Posterior cingulate gyrus (tissue), 11 donors: ENCODE data around the gene ITGA11.

Experiments
- DNase-seq, 10 donors: peaks; one replicate each; pipeline versions ENCODE4 v3.0.0 to v3.0.0-alpha.2; 2020 to 2021; ENCODE audit warnings: mixed read lengths in 3 of 10
- intact Hi-C: fragments of 100-400 bp; cut with DNase I; formaldehyde crosslinking; loops from one replicate; pipeline ENCODE4 v1.15.1; 2023

ITGA11 gene

DNA sequence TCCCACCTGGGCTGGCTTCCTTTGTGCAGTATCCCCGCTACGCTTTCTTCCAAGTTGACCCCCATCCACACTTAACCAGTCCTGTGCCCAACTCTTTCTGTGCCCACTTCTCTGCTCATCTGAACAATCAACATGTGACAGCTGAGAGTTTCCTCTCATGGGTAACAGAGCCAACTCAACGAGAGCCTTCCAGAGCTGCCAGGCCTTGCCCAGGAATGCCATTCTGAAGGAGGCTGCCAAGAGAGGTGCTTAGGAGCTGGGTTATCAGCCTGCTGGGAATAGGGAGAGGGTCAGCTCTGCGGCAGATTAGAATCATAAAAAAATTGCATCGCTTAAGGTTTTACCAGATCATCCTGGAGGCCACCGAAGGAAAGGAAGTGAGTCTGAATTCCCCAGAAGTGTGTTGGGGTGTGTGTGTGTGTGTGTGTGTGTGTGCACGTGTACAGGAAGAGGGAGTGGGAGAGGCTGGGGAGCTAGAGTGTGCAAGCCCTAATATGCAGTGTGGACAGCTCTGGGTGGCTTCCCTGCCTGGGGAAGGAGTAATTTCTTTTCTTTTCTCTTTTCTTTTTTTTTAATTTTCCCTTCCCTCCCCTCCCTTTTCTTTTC lies 66.7 kb downstream of the ITGA11 start:
- no peak for DNase-seq
- intact Hi-C loops, result no loop called here

DNA sequence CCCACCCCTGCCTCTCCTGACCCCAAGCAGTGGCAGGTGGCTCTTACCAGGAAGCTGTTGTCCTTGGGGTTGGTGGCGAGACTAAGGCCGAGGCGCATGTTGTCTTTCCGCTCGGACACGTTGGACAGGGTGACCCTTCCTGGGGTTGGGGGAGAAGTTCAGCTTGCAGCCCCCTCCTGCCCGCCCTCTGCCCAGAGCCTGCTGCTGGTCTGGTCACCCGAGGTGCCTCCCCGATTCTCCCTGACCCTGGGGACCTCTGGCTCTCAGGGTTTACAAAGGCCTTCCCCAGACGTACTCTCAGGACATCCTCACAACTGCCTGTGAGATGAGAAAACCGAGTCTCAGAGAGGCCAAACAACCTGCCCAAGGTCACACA lies 67.3 kb downstream of the ITGA11 start:
- intact Hi-C loops, result no loop called here
- peak in 1 of 10 donors; percentile 40 for DNase-seq

DNA sequence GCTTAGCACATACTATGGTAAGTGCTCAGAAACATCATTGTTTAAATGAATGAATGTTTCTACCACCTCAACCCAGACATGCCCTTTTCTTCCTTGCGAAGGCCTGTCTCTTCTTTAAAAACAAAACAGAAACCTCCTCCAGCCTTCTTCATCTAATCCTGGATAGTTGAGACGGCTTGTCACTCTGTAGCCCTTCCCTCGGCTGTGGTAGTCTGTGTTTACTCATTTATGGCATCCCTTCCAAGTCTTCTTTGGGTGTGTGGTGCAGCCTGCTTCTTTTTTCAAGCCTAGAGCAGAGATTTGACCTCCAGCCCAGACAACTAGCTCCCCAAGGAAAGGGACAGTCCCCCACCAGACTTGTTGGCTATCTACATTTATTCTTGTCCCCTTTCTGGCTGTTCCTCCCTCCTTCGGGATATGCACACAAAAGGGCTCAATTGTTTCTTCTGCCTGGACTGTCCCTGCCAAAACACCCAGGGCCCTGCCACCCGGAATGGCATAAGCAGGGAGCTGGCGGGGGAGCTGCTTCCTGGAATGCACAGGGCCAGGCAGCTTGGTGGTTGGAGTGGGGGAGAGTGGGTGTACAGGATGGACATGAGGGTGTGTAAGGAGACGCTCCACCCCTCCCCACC lies 67.8 kb downstream of the ITGA11 start:
- intact Hi-C loops, result no loop called here

DNA sequence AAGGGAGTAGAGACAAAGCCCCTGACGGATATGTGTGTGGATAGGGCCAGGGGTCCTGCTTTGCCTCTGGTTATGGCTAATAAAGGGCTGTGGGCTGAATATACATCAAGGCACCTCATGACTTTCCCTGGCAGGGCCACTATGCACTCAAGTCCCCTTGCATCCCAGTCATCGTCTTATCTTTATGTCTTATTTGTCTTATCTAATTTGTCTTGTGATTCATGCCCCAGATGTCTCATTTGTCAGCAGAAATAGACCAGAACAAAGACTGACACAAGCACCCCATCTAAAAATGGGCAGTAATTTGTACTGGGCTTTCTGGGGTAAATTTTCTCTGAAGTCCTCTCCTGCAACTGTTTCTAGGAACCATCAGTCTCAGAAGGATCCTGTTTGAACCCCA lies 68.6 kb downstream of the ITGA11 start:
- intact Hi-C loops, result no loop called here
- DNase-seq, result peak in 1 of 10 donors; percentile 2

More for the DNA sequence above, 67.8 kb downstream of the ITGA11 start:
- DNase-seq, result peak in 5 of 10 donors; percentile 15 to 66 (median 53)

DNA sequence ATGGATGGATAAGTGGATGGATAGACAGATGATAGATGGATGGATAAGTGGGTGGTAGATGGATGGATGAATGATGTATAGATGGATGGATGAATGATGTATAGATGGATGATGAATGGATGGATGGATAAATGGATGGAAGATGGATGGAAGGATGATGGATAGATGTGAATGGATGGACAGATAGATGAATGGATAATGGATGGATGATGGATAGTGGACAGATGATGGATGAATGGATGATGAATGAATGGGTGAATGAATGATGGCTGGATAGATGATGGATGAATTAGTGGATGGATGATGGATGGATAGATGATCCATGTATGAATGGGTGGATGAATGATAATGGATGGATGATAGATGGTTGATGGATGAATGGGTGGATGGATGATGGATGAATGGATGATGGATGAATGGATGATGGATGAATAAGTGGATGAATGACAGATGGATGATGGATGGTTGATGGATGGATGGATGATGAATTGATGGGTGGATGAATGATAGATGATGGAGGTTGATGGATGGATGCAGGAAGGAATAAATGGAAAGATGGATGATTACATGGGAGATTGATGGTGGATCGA lies 69.3 kb downstream of the ITGA11 start:
- intact Hi-C loops, result no loop called here
- no peak for DNase-seq

DNA sequence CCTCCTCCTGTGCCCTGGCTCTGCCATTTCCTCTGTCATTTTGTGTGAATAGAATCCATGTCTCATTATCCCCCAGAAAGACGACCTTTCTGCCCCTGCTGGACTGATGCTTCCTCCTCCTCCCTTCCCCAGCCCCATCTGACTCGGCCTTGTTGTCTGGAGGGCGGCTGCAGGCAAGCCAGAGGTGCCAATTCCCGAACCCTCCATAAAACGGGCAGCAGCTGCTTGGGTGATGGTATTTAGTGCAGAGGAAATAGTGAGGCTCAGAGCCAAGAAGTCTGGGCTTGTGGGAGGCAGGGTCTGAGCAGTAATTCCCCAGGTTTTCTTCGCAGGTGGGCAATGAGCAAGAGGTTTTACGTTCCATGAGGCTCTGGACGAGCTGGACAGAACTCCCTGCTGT lies 71.2 kb downstream of the ITGA11 start:
- peak in 1 of 10 donors; percentile 39 for DNase-seq
- intact Hi-C loops, result no loop called here

DNA sequence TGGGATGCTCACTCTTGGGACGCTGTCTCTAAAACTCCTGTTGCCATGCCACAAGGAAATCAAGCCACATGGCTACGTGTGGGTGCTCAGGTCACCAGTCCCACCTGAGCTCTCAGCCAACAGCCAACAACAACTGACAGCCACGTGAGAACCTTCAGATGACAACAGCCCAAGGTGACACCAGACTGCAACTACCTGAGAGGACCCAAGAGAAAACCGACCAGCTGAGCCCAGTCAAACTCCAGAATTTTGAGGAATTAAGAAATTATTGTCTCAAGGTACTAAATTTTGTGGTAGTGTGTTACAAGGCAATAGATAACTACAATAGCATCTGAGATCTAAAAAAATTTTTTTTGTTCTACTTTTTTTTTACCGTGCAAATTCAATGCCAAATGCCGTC lies 75.2 kb downstream of the ITGA11 start:
- DNase-seq, result peak in 1 of 10 donors; percentile 9
- intact Hi-C loops, result no loop called here

DNA sequence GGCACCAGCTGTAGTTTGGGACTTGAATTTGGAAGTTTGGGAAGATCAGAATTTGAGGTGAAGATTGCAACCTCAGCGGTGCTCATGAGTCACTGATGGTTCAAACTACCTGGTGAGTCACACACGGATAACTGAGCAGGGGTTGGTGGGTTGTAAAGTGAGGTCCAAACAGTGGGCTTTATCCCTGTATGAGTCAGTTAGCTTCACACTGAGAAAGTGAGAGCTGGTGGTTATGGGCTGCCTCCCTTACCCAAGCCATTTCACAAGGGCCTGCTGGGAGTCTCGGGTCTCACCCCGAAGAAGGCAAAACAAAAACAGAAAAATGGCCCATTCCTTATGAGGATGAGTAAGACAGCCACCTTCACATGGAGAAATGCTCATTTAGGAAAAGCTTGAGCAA lies 77.0 kb downstream of the ITGA11 start:
- peak in 1 of 10 donors; percentile 5 for DNase-seq
- intact Hi-C loops, result no loop called here

DNA sequence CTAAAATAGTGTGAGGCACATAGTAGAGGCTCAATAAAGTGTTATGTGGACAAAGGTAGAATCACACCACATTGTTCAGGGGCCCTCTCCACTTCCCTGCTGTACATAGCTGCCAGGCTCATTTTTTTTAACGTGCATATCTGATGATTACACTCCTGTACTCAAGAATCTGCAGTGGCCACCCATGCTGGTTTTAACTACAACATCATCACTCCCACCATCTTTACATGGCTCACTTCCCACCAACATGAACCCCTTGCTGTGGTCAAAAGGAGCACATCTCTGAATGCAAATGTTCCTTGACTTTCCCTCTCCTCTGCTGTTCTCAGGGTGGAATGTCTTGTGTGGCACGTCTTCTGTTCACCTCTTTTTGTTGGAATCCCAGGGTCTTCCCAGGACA lies 77.7 kb downstream of the ITGA11 start:
- intact Hi-C loops, result no loop called here
- DNase-seq, result no peak

DNA sequence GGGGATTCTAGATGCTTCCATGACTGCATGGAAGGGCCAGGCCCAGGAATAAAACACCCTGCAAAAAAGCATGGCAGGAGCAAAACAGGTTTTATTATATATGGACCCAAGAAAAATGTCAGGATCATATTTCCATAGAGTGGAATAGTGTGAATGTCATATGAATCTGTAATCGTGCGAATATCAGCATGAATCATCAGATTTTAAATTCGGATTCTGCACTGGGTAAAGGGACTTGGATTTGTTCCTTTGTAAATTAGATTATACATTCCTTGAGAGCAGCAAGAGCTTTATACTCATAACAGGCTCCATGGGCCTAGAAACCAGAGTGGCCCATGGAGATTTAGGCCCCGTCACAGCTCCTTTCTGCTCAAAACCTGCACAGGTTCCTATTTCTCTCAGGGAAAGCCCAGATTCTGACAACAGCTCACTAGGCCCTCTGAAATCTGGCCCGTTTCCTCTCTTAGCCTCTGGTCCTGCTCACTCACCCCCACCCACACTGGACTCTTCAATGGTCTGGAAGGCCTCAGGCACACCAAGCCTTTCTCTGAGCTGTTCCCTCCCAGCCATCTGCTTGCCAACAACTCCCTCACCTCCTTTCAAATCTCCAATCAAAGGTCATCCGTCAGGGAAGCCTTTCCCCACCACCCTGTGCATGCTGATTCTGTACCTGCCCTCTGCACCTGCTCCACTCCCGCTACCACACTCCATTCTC lies 78.4 kb downstream of the ITGA11 start:
- DNase-seq, result peak in 1 of 10 donors; percentile 49
- intact Hi-C loops, result no loop called here

DNA sequence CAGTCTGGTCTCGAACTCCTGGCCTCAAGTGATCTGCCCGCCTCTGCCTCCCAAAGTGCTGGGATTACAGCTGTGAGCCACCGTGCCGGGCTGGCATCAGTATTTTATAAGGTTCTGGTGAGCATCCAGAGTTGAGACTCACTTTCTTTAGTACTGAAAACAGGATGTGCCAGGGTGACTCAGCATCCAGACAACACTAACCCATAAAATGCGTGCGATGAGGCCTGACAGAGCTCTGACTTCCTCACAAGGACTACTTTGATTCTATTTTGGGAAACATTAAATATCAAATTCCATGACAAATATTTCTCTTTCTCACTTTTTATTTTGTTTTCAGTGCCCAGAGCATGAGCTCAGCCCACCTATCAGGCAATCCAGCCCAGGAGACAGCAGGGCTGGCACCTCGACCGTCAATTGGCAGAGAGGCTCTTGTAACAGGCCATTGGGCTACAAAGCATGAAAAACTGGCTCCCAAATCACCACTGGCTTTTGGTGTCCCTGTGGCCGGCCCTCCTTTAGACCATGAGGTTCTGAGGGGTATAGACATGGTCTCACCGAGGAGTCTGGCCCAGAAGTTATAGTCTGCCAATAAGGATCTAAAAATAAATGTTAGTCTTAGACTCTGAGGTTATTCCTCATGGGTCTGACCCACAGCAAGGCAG lies 79.4 kb downstream of the ITGA11 start:
- DNase-seq, result peak in 1 of 10 donors; percentile 55
- intact Hi-C loops, result no loop called here

DNA sequence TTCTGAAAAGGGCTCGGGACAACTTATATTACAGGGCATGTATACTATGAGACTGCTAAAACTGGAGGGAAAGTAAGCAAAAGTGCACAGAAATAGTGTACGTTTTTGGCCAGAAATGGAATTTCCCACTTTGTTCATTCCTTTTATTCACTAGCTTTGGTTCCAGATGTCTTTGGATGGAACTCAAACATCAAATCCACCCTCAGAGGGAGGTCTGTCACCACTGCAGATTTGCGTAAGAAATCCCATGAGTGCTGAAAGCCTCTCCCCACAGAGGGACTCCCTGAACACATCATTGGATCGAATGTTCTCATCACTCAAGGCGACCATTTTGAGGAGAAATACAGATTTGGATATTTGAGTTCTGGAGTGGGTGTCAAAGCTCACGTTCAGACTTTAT lies 82.8 kb downstream of the ITGA11 start:
- intact Hi-C loops, result no loop called here
- peak in 1 of 10 donors; percentile 5 for DNase-seq

DNA sequence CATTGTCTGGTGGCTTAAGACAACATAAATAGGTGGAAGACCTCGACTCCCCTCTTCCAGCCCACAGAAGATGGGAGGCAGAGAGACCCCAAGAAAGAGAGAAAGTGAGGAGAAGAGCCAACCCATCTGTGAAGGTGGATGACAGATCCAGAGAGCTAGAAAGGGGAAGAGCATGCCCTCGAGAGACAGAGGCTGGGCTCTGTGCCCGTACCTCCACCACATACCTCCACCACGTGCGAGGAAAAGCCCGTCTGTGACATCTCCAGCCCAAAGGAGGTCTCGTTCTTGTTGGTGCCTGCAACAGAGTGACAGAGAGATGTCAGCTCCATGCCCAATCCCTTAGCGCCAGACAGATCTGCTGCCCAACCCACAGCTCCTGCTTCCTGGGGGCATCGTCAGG lies 83.4 kb downstream of the ITGA11 start:
- peak in 1 of 10 donors; percentile 50 for DNase-seq
- intact Hi-C loops, result no loop called here

DNA sequence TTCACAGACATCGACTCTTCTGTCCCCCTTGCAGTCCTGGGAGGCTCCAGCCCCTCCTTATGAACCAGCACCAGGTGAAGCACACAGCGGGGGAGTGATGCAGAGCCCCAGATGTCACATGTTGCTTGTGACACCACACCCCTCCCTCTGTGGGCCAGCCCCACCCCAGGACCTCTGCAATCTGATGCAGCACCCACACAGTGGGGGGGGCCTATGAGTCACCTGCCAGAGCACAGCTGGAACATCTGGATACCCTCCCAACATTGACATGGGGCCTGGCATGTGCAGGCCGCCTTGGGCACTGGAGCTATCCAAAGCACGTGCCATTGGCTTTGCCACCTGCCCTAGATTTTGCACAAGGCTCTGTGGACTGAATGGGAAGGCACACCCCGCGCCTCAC lies 83.9 kb downstream of the ITGA11 start:
- intact Hi-C loops, result no loop called here
- DNase-seq, result peak in 1 of 10 donors; percentile 55

DNA sequence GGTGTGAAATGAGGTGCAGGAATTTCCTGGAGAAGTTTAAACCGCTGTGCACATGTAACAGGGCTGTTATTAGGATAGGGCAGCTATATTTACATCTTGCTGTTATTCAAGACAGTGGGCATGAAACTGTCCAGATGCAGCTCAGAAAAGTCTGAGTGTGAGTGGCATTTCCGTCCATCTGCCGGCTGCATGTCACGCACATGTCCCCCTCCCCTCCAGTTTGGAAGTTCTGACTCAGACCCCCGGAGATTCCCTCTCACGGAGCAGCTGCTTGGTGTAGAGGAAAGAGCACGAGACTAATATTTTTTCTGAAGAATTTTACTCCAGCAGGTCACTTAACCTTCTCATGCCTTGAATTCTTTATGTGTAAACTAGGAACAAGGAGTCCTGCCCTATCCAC lies 84.6 kb downstream of the ITGA11 start:
- intact Hi-C loops, result no loop called here
- DNase-seq, result peak in 1 of 10 donors; percentile 76

DNA sequence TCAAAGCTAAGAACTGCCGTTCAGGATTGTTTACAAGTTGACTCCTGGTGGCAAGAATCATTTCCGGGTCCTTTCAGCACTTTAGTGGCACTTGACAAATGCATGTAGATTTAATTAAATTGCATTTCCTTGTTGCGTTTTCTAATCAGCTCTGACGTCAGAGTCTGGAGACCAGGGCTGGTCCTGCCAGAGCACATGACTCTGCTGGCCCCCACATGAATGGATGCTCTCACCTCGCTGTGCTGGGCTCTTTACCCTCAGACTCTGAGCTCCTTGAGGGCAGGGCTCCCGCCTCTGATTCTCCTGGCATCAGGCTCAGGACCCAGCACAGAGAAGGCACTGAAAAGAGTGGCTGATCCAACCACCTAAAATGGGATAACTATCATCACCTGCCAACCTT lies 85.0 kb downstream of the ITGA11 start:
- intact Hi-C loops, result no loop called here
- DNase-seq, result peak in 1 of 10 donors; percentile 11

DNA sequence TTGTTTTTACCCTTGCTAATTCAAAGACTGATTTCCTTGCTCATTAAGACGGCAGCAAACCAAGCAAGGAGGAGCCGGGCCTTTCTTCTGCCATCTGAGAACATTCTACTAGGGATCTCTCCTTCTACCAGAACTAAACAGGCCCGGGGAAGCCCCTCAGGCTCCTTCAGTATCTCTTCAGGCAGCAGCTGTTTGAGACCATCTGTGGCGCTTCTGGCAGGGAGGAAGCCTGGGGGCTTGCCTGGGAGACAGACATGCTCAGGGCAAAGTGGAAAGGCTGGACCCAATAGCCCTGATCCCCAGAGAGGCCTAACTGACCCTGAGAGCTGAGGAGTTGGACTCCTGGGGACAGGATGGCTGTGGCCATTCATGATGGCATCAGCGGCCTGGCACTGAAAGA lies 86.5 kb downstream of the ITGA11 start:
- DNase-seq, result peak in 1 of 10 donors; percentile 13
- intact Hi-C loops, result no loop called here

DNA sequence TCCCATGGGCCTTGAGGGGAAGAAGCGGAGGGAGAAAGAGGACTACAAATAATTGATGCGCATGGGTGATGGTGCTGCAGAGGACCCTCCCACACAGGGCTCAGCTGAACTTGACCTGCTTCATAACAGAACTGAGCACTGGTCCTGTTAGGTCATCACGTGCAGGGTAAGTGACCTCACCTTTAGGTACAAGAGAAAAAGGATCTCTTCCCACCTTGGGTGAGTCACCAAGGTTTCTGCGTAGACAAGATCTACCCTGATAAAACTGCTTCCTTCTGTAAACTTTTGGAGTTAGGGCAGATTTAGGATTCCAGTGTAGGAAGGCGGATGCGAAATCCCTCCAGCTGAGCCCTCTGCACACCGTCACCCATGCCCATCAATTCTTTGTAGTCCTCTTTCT lies 87.4 kb downstream of the ITGA11 start:
- peak in 1 of 10 donors; percentile 4 for DNase-seq
- intact Hi-C loops, result no loop called here

DNA sequence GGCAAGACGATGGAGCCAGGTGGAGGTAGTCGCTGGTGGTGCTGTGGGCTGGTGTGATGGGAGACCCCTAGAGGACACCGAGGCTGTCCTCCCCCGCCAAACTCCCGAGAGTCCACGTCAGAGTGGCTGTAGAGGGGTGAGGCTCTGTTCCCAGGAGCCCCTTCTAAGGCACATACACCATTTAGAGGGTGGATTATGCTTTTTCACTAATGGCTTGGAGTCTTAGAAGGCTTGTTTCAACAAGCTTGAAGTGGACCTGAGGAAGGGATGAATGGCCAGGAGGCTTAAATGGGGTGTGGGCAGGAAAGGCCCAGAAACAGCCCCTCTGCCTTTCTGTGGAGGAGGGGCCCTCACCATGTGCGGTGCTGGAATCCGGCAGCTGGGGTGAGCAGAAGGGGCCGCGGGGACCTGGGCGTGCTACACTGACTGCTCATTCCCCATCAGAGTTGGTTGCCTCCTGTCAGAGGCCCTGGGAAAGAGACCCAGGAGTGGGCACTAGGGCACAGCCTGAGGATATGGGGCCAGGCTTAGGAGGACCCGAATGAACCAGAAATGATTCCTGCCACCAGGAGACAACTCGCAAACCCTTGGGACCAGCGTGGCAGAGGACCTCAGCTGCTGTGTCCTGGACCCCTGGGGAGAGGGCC lies 88.3 kb downstream of the ITGA11 start:
- DNase-seq, result peak in 2 of 10 donors; percentile 19 to 46
- intact Hi-C loops, result no loop called here
